HL-60 (cell line): ENCODE data around the gene AKIRIN1.
"Not testable (repeated sequence)": the region's sequence is repeated elsewhere in the genome, so short reads cannot be mapped to it uniquely, and the experiment has no call there.

Experiments
- DNase-seq, 2 experiments: peaks; one replicate each; pipeline ENCODE4 v3.0.0-alpha.2; 2010 to 2020; ENCODE audit warnings: low read depth in 1 of 2, low spot score in 1 of 2
- H3K27ac ChIP-seq: fragments of 250-450 bp; sonication (Bioruptor Pico); replicated peaks from 2 replicates; pipeline ENCODE4 v1.5.1; 2020; ENCODE audit warnings: mild to moderate bottlenecking, moderate library complexity
- H3K27me3 ChIP-seq: fragments of 250-450 bp; sonication (Bioruptor Pico); 2 replicates; pipeline ENCODE4 v1.5.1; 2021; ENCODE audit warnings: mild to moderate bottlenecking, moderate library complexity; ENCODE audit not compliant: insufficient read depth, poor library complexity, severe bottlenecking
- H3K4me3 ChIP-seq: replicated peaks from 2 replicates; pipeline ENCODE4 v1.5.1; 2011; ENCODE audit warnings: mild to moderate bottlenecking, control low read depth, low read length; ENCODE audit not compliant: insufficient read depth
- CTCF ChIP-seq: IDR thresholded peaks from one replicate; pipeline ENCODE4 v1.5.1; 2011; ENCODE audit warnings: low read length, control low read depth, inconsistent platforms; ENCODE audit not compliant: insufficient read depth
- GABPA ChIP-seq: IDR thresholded peaks from 2 replicates; pipeline ENCODE4 v1.6.1; 2012; ENCODE audit warnings: low read depth
- POLR2AphosphoS5 ChIP-seq: IDR thresholded peaks from 2 replicates; pipeline ENCODE4 v1.6.1; 2012; ENCODE audit warnings: low read depth
- REST ChIP-seq: IDR thresholded peaks from 2 replicates; pipeline ENCODE4 v1.6.1; 2012; ENCODE audit warnings: low read depth; ENCODE audit not compliant: insufficient replicate concordance
- SPI1 ChIP-seq: IDR thresholded peaks from 2 replicates; pipeline ENCODE4 v1.6.1; 2012; ENCODE audit warnings: low read depth, mild to moderate bottlenecking, borderline replicate concordance

Gene AKIRIN1

GRCh38 chr1:38964140-38964548, 26.9 kb upstream of the AKIRIN1 start:
- H3K4me3 ChIP-seq: no peak overlapping the region
- TF ChIP-seq GABPA (no peak), REST (no peak), SPI1 (no peak), POLR2AphosphoS5 (no peak), CTCF (no peak)
- H3K27me3 ChIP-seq: no peaks in the 10 kb centered on the region
- peak in 1 of 2 experiments; percentile 10 for DNase-seq
- H3K27ac ChIP-seq: no peak overlapping the region

GRCh38 chr1:38973145-38973544, 17.9 kb upstream of the AKIRIN1 start:
- H3K27me3 ChIP-seq, DNase-seq, H3K27ac ChIP-seq, H3K4me3 ChIP-seq: not testable (repeated sequence)

GRCh38 chr1:38973659-38974437, 17.2 kb upstream of the AKIRIN1 start:
- no peaks in the 10 kb centered on the region for H3K27me3 ChIP-seq
- no peak for DNase-seq
- H3K4me3 ChIP-seq: no peak overlapping the region
- TF ChIP-seq SPI1 (no peak), CTCF (no peak), REST (no peak), GABPA (no peak)
- no peak overlapping the region for H3K27ac ChIP-seq

- H3K4me3 ChIP-seq, DNase-seq, H3K27me3 ChIP-seq, H3K27ac ChIP-seq: not testable (repeated sequence)
Observed at GRCh38 chr1:38977399-38978244, 13.5 kb upstream of the AKIRIN1 start.

GRCh38 chr1:38978245-38978542, 12.9 kb upstream of the AKIRIN1 start:
- H3K4me3 ChIP-seq, H3K27ac ChIP-seq, H3K27me3 ChIP-seq, DNase-seq: not testable (repeated sequence)

GRCh38 chr1:38979380-38979779, 11.7 kb upstream of the AKIRIN1 start:
- not testable (repeated sequence) for H3K4me3 ChIP-seq, DNase-seq, H3K27me3 ChIP-seq

More at GRCh38 chr1:38979380-38979779, 11.7 kb upstream of the AKIRIN1 start:
- H3K27ac ChIP-seq: not testable (repeated sequence)
